Measurements from ENCODE around the gene INPP5D.
"Not testable (repeated sequence)": the region's sequence is repeated elsewhere in the genome, so short reads cannot be mapped to it uniquely, and the experiment has no call there.

Gene INPP5D

GRCh38 chr2:233059797-233060500 is at the start of gene INPP5D:
TSS of gene INPP5D (plus strand) at chr2:233060342. CDS start at chr2:233060479, 137 bp downstream.
- Histone ChIP-seq H3K4me3 (ENCODE audit: low read length) (no peak within 1 kb of the TSS), H3K4me1 (ENCODE audit: control insufficient read depth, insufficient read depth, low read length) (peaks cover 6% of the 10 kb centered on the region), H3K36me3 (ENCODE audit: control insufficient read depth, insufficient read depth, low read length, severe bottlenecking) (no peaks in the 10 kb centered on the region), H3K9ac (ENCODE audit: low read length) (no peak within 1 kb of the TSS), H3K27me3 (replicated peaks; ENCODE audit: control insufficient read depth, insufficient read depth, low read length) (no peaks in the 10 kb centered on the region), H3K9me3 (ENCODE audit: control insufficient read depth, low read length) (no peaks in the 10 kb centered on the region)
- DNase-seq (ENCODE audit: low read depth) = no peak

- Histone ChIP-seq H3K9me3 (ENCODE audit: control insufficient read depth, low read length) (no peaks in the 10 kb centered on the region), H3K9ac (ENCODE audit: low read length) (no peak overlapping the region), H3K36me3 (ENCODE audit: control insufficient read depth, insufficient read depth, low read length, severe bottlenecking) (no peaks in the 10 kb centered on the region), H3K4me1 (ENCODE audit: control insufficient read depth, insufficient read depth, low read length) (no peaks in the 10 kb centered on the region), H3K27me3 (replicated peaks; ENCODE audit: control insufficient read depth, insufficient read depth, low read length) (peaks cover 7% of the 10 kb centered on the region), H3K4me3 (ENCODE audit: low read length) (no peak overlapping the region)
- DNase-seq (ENCODE audit: low read depth) = no peak
These were observed 49.4 kb upstream of the INPP5D start for GRCh38 chr2:233010569-233011267.

- Histone ChIP-seq H3K4me3 (ENCODE audit: low read length) (no peak overlapping the region), H3K9me3 (ENCODE audit: control insufficient read depth, low read length) (no peaks in the 10 kb centered on the region), H3K4me1 (ENCODE audit: control insufficient read depth, insufficient read depth, low read length) (no peaks in the 10 kb centered on the region), H3K36me3 (ENCODE audit: control insufficient read depth, insufficient read depth, low read length, severe bottlenecking) (no peaks in the 10 kb centered on the region), H3K27me3 (replicated peaks; ENCODE audit: control insufficient read depth, insufficient read depth, low read length) (peaks cover 7% of the 10 kb centered on the region), H3K9ac (ENCODE audit: low read length) (no peak overlapping the region)
- no peak for DNase-seq (ENCODE audit: low read depth)
These were observed 48.9 kb upstream of the INPP5D start for GRCh38 chr2:233011268-233011650.

GRCh38 chr2:233011702-233012131 is 48.4 kb upstream of the INPP5D start:
- no peaks in the 10 kb centered on the region for H3K4me1 ChIP-seq (ENCODE audit: control insufficient read depth, insufficient read depth, low read length)
- H3K9me3 ChIP-seq (ENCODE audit: control insufficient read depth, low read length) = no peaks in the 10 kb centered on the region
- no peak overlapping the region for H3K9ac ChIP-seq (ENCODE audit: low read length)
- peaks cover 7% of the 10 kb centered on the region for H3K27me3 ChIP-seq (replicated peaks; ENCODE audit: control insufficient read depth, insufficient read depth, low read length)
- no peaks in the 10 kb centered on the region for H3K36me3 ChIP-seq (ENCODE audit: control insufficient read depth, insufficient read depth, low read length, severe bottlenecking)
- H3K4me3 ChIP-seq (ENCODE audit: low read length) = no peak overlapping the region
- no peak for DNase-seq (ENCODE audit: low read depth)

- Histone ChIP-seq H3K9me3 (ENCODE audit: control insufficient read depth, low read length) (peaks cover 3% of the 10 kb centered on the region), H3K4me3 (ENCODE audit: low read length) (no peak overlapping the region), H3K4me1 (ENCODE audit: control insufficient read depth, insufficient read depth, low read length) (no peaks in the 10 kb centered on the region), H3K27me3 (replicated peaks; ENCODE audit: control insufficient read depth, insufficient read depth, low read length) (peaks cover 7% of the 10 kb centered on the region), H3K36me3 (ENCODE audit: control insufficient read depth, insufficient read depth, low read length, severe bottlenecking) (no peaks in the 10 kb centered on the region), H3K9ac (ENCODE audit: low read length) (no peak overlapping the region)
- no peak for DNase-seq (ENCODE audit: low read depth)
These were observed 47.7 kb upstream of the INPP5D start for GRCh38 chr2:233012301-233012971.

GRCh38 chr2:233013027-233013461 is 47.1 kb upstream of the INPP5D start, which contains the start of gene NGEF:
TSS of gene NGEF (minus strand) at chr2:233013256. CDS start at chr2:232974890, 38,366 bp downstream.
- no peak for DNase-seq (ENCODE audit: low read depth)
- no peak within 1 kb of the TSS for H3K4me3 ChIP-seq (ENCODE audit: low read length)
- H3K27me3 ChIP-seq (replicated peaks; ENCODE audit: control insufficient read depth, insufficient read depth, low read length) = peaks cover 7% of the 10 kb centered on the region
- no peaks in the 10 kb centered on the region for H3K4me1 ChIP-seq (ENCODE audit: control insufficient read depth, insufficient read depth, low read length)
- H3K9ac ChIP-seq (ENCODE audit: low read length) = no peak within 1 kb of the TSS
- H3K9me3 ChIP-seq (ENCODE audit: control insufficient read depth, low read length) = peaks cover 9% of the 10 kb centered on the region
- no peaks in the 10 kb centered on the region for H3K36me3 ChIP-seq (ENCODE audit: control insufficient read depth, insufficient read depth, low read length, severe bottlenecking)

- H3K4me3 ChIP-seq (ENCODE audit: low read length) = no peak overlapping the region
- DNase-seq (ENCODE audit: low read depth) = no peak
- no peaks in the 10 kb centered on the region for H3K4me1 ChIP-seq (ENCODE audit: control insufficient read depth, insufficient read depth, low read length)
- H3K36me3 ChIP-seq (ENCODE audit: control insufficient read depth, insufficient read depth, low read length, severe bottlenecking) = no peaks in the 10 kb centered on the region
- H3K27me3 ChIP-seq (replicated peaks; ENCODE audit: control insufficient read depth, insufficient read depth, low read length) = peaks cover 7% of the 10 kb centered on the region
- H3K9me3 ChIP-seq (ENCODE audit: control insufficient read depth, low read length) = peaks cover 12% of the 10 kb centered on the region
- no peak overlapping the region for H3K9ac ChIP-seq (ENCODE audit: low read length)
These were observed 46.5 kb upstream of the INPP5D start for GRCh38 chr2:233013650-233014049.

- H3K36me3 ChIP-seq (ENCODE audit: control insufficient read depth, insufficient read depth, low read length, severe bottlenecking) = no peaks in the 10 kb centered on the region
These were observed 45.0 kb upstream of the INPP5D start for GRCh38 chr2:233015019-233015645.

GRCh38 chr2:233017947-233018346 is 42.2 kb upstream of the INPP5D start:
- Histone ChIP-seq H3K9ac (ENCODE audit: low read length) (no peak overlapping the region), H3K27me3 (replicated peaks; ENCODE audit: control insufficient read depth, insufficient read depth, low read length) (peaks cover 3% of the 10 kb centered on the region), H3K36me3 (ENCODE audit: control insufficient read depth, insufficient read depth, low read length, severe bottlenecking) (no peaks in the 10 kb centered on the region), H3K9me3 (ENCODE audit: control insufficient read depth, low read length) (peaks cover 12% of the 10 kb centered on the region), H3K4me3 (ENCODE audit: low read length) (no peak overlapping the region), H3K4me1 (ENCODE audit: control insufficient read depth, insufficient read depth, low read length) (no peaks in the 10 kb centered on the region)
- no peak for DNase-seq (ENCODE audit: low read depth)

More at GRCh38 chr2:233015019-233015645, 45.0 kb upstream of the INPP5D start:
- Histone ChIP-seq H3K4me3 (ENCODE audit: low read length) (no peak overlapping the region), H3K9me3 (ENCODE audit: control insufficient read depth, low read length) (peaks cover 12% of the 10 kb centered on the region), H3K27me3 (replicated peaks; ENCODE audit: control insufficient read depth, insufficient read depth, low read length) (peaks cover 7% of the 10 kb centered on the region), H3K9ac (ENCODE audit: low read length) (no peak overlapping the region), H3K4me1 (ENCODE audit: control insufficient read depth, insufficient read depth, low read length) (no peaks in the 10 kb centered on the region)
- no peak for DNase-seq (ENCODE audit: low read depth)

- not testable (repeated sequence) for H3K4me3 ChIP-seq (ENCODE audit: low read length); H3K27me3 ChIP-seq (replicated peaks; ENCODE audit: control insufficient read depth, insufficient read depth, low read length); DNase-seq (ENCODE audit: low read depth); H3K4me1 ChIP-seq (ENCODE audit: control insufficient read depth, insufficient read depth, low read length); H3K9ac ChIP-seq (ENCODE audit: low read length); H3K36me3 ChIP-seq (ENCODE audit: control insufficient read depth, insufficient read depth, low read length, severe bottlenecking)
- peaks cover 12% of the 10 kb centered on the region for H3K9me3 ChIP-seq (ENCODE audit: control insufficient read depth, low read length)
These were observed 40.5 kb upstream of the INPP5D start for GRCh38 chr2:233019610-233020009.

- no peaks in the 10 kb centered on the region for H3K27me3 ChIP-seq (replicated peaks; ENCODE audit: control insufficient read depth, insufficient read depth, low read length)
- peaks cover 12% of the 10 kb centered on the region for H3K9me3 ChIP-seq (ENCODE audit: control insufficient read depth, low read length)
- DNase-seq (ENCODE audit: low read depth) = no peak
- no peak overlapping the region for H3K9ac ChIP-seq (ENCODE audit: low read length)
- no peaks in the 10 kb centered on the region for H3K36me3 ChIP-seq (ENCODE audit: control insufficient read depth, insufficient read depth, low read length, severe bottlenecking)
- H3K4me3 ChIP-seq (ENCODE audit: low read length) = no peak overlapping the region
- no peaks in the 10 kb centered on the region for H3K4me1 ChIP-seq (ENCODE audit: control insufficient read depth, insufficient read depth, low read length)
These were observed 39.7 kb upstream of the INPP5D start for GRCh38 chr2:233020454-233020853.

Data from adipocyte (in vitro differentiated cells).